ENCODE data around the gene SRSF10.
"Not testable (repeated sequence)": the region's sequence is repeated elsewhere in the genome, so short reads cannot be mapped to it uniquely, and the experiment has no call there.

The SRSF10 gene

DNA sequence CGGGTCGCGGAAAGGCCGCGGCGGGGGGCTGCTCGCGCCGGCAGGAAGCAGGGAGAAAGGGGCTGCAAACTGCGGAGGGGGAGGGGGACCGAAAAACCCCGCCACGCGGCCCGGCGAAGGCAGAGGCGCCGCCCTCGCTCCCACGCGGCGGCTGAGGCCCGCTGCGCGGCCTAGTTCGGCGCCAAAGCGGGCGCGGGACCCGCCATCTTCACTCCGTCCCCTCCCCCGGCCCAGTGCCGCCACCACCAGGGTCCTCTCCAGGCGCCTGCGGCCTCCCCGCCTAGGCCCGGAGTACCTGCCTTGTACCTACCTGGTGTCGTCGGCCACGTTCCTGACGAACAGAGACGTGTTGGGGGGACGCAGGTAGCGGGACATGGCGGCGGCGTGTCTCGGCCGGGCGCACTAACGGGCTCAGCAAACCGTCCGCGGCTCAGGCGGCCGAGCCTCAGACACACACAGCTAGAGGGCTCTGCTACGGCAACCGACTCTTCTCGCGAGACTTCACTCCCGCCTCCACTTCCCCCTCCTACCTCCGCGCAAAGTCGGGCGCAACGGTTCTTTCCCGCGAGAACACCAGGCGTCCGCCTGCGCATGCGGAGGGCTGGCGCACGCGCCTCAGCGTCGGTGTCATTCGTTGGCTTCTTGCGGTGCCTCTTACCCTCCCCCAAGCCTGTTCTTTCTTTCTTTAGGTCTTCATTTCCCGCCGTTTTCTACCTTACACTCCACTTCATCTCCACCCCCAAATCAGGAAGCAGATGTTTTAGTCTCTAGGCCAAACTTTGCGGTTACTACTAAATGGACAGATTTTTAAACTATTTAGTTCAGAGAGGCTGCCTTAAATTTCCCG, at the start of gene SRSF10:
SRSF10 (minus strand) TSS at position 447 of the 847 bp plus-strand sequence; CDS start at position 375, 72 bp downstream.
- peak; percentile 99 for DNase-seq

DNA sequence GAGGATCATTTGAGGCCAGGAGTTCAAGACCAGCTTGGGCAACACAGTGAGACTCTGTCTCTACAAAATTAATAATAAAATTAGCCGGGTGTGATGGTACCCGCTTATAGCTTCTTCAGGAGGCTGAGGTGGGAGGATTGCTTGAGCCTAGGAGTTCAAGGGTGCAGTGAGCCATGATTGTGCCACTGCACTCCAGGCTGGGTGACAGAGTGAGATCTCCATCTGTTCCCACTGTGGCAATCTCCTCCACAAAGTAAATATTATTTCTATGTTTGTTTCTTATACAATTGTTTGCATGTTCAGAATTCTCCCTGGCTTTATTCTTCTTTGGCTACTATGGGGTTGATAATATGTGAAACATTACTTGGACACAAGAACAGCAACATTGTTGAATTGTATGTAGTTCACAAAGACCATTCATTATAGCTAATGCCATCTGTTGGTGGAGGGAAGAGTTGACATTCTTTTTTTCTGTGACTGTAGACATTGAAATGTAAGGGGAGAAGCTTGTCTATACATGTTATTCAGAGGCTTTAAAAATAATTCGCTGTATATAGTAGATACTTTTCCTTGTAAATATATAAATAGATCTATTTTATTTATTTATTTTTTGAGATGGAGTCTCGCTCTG, 47.8 kb upstream of the SRSF10 start:
- DNase-seq = peak; percentile 35

DNA sequence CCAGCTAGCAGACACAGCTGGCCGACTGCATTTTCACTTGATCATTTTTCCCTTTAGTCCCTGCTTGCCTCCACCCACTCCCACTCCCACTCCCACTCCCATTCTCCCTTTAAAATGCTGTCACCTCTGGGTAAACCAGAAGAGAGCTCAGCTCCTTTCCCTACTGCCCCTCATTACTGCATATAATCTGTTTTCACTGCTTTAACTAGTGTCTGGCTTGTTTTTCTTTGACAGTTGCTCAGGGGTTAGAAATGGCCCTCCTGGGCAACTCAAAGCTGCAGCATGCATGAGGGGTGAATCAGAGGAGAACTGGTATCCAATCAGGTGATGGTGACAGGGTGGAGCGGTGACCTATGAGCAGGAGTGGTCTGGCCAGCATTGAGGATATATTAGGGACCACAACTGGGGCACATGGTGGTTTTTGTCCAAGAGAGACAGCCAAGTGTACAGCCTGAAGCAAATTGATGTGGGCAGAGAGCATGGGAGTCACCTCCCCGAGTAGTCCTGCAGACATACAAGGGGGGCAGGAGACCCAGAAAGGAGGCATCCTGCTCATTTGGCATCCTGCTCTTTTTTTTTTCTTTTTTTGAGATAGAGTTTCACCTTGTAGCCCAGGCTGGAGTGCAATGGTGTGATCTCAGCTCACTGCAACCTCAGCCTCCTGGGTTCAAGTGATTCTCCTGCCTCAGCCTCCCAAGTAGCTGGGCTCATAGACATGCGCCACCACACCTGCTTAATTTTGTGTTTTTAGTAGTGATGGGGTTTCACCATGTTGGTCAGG, 42.6 kb upstream of the SRSF10 start:
- DNase-seq = no peak

GRCh38 chr1:24021403-24022266, 41.5 kb upstream of the SRSF10 start:
- no peak for DNase-seq

GRCh38 chr1:24020470-24020869, 40.3 kb upstream of the SRSF10 start:
- DNase-seq = no peak

DNA sequence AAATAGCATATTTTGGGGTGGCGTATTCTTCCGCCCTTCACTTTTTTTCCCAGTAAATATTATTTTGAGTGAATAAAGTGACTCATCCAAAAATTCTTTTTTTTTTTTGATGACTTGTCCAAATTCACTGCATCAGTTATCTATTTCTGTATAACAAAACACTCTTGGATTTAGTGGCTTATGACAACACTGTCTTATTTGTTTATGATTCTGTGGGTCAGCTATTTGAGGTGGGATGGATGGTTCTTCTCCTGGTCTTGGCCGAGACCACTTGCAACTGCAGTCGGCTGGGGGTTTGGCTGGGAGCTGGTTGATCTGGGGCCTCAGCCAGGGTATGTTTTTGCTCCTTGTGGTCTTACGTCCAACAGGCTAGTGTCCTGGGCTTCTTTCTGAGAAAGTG, 39.9 kb upstream of the SRSF10 start:
- DNase-seq = no peak

- no peak for DNase-seq
Observed at GRCh38 chr1:24018611-24019580, 38.8 kb upstream of the SRSF10 start.

DNA sequence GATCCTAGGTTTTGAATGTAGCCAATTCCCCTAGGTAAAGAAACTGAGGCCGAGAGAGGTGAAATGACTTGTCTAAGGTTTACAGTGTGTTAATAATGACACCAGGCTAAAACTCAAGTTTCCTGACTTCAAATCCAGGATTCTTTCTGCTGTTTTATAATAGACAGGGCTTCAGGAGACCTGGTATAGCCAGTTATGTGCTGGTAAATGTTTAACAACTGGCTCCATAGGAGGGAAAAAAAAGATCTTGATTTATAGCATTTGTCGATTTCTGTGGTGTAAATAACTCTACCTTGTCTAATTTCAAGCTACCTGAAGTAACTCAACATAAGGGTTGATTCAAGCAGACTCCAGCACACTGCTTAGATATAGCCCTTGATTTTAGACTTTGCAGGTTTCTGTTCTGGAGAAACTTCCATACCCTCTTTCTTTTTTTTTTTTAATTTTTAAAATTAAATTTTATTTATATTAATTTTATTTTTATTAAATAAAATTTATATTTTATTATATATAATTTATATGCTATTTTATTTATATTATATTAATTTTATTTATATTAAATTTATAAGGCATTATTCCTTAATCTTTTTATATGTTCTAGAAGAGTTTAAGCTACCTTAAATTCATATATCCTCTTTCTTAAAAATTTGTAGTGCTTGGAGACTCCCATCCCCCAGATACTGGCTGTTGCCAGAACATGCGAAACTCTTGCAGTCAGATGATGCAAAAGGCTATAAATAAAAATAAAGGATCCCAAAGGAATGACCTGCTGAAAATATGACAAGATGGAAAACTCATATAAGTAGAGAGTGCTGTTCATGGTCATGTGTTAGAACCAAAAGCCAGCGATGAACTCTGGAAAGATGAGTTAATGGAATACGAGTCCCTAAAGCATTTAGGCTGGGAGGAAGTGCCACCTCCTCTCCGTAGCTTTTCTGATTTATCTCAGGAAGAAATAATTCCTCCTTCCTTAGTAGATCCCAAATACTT, 35.4 kb upstream of the SRSF10 start:
- no peak for DNase-seq

- DNase-seq = not testable (repeated sequence)
Observed at GRCh38 chr1:24012878-24013277, 32.8 kb upstream of the SRSF10 start.

DNA sequence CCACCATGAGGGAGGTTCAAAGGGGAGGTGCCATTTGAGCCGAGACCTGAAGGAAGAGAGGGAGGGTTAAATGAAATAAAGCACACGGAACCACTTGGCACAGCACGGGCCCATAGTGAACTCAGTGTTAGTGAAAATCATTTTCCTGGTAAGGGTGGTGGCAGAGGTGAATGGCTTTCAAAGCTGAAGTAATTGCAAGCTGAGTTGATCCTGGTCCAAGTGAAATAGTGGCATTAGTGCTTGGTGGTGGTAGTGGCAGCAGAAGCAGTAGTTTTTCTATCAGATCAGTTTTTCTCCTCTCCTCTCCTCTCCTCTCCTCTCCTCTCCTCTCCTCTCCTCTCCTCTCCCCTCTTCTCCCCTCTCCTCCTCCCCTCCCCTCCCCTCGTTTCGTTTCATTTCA, 30.5 kb upstream of the SRSF10 start:
- DNase-seq = no peak

DNA sequence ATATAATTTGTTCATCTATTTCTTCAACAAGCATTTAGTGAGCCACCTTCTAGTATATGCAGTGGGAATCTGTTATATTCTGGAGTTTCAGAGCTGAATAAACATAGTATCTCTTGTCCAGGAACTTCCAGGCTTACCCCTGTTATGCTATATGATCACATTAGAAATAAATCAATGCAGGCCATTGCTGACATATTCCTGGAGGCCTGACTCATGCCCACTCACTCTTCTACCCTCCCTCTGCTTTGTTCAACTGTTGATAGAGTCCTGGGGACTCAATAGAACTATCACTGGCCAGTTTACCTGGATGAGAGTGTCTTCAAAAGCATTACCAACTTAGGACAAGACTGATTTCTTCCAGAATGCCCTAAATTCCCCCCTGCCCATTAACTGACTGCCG, 29.3 kb upstream of the SRSF10 start:
- no peak for DNase-seq

DNA sequence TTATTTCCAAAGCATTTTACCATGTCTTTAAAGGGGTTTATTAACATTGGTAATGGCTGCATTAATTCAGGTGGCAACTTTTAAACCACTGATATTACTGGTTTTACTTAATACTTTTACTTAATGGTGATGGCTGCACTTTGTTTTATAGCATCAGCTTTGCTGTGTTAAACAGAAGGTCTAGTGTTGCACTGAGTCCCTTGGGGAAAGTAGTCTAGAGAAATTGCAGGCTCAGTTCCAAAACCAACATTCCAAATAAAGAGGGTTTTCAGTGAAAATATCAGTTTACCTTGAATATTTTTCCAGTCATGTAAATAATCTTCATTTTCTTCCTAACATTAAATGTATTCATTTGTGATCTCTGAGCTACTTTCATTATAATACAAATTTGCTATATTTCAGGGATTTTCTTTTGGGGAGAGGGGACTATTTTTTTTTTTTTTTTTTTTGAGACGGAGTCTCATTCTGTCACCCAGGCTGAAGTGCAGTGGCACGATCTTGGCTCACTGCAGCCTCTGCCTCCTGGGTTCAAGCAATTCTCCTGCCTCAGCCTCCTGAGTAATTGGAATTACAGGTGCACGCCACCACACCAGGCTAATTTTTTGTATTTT, 28.6 kb upstream of the SRSF10 start:
- DNase-seq = not testable (repeated sequence)

- no peak for DNase-seq
Observed at GRCh38 chr1:24007079-24007478, 27.0 kb upstream of the SRSF10 start.

GRCh38 chr1:24005163-24005562, 25.0 kb upstream of the SRSF10 start:
- DNase-seq = no peak

- no peak for DNase-seq
Observed at GRCh38 chr1:24004132-24004531, 24.0 kb upstream of the SRSF10 start.

GRCh38 chr1:24003331-24003972, 23.3 kb upstream of the SRSF10 start:
- DNase-seq = no peak

GRCh38 chr1:24002695-24003094, 22.6 kb upstream of the SRSF10 start:
- DNase-seq = no peak

DNA sequence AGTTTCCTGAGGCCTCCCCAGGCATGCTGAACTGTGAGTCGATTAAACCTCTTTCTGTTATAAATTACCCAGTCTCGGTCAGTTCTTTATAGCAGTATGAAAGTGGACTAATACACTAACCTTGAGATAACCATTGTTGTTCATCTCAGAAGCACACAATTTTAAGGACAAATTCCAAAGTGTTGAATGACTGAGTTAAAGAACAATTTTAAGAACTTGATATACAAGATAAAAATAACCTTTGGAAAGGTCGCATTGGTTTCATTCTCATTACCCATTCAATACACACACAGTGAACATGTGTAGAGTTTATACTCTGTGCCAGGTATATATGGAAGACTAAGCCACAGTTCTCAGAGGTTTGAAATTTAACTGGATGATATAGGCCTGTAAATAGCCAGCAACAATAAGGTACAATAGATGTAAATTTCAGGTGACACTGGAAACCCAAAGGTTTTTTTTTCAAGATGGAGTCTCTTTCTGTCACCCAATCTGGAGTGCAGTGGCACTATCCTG, 19.1 kb upstream of the SRSF10 start:
- DNase-seq = no peak

DNA sequence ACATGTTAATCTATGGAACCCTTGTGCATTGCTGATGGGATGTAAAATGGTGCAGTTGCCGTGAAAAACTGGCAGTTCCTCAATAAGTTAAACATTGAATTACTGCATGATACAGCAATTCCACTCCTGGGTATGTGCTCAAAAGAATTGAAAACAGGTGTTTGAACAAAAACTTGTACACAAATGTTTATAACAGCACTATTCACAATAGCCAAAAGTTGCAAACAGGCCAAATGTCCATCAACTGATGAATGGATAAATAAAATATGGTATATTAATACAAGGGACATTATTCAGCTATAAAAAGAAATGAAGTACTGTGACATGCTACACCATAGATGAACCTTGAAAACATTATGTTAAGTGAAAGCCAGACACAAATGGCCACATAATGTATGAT, 17.7 kb upstream of the SRSF10 start:
- no peak for DNase-seq
